Lower leg skin (tissue), 3 donors: ENCODE data around the gene YES1.
A peak's percentile ranks its signal among the peaks of the same experiment; 100 is the strongest.

Experiments
- CTCF ChIP-seq, 3 donors: fragments of 450-650 bp; IDR thresholded peaks; one replicate each; pipeline ENCODE4 v1.5.1; 2016; ENCODE audit warnings: antibody characterized with exemption in 3 of 3, mild to moderate bottlenecking in 3 of 3, moderate library complexity in 2 of 3
- POLR2A ChIP-seq, 2 donors: fragments of 450-650 bp; IDR thresholded peaks; one replicate each; pipeline ENCODE4 v1.6.1; 2016 to 2017; ENCODE audit warnings: antibody characterized with exemption in 2 of 2, mild to moderate bottlenecking in 1 of 2, moderate library complexity in 1 of 2

- TF ChIP-seq CTCF (IDR thresholded peaks at IDR 0.05) (peak in 1 of 3 donors; percentile 85), POLR2A (IDR thresholded peaks at IDR 0.05) (no peak)
These were observed 27.4 kb upstream of the YES1 start for GRCh38 chr18:839224-840022.
